Prostate gland (tissue), 2 donors: ENCODE data around the gene SLC10A3. TPM values are rescaled to one million over a fixed set of nuclear protein-coding genes. Genes with fewer than 3 reads are reported as not detected.

ENCODE experiments used
- DNase-seq: peaks from one replicate; pipeline ENCODE4 v3.0.0-alpha.2; 2019; ENCODE audit warnings: low spot score
- H3K27ac ChIP-seq, 2 donors: fragments of 200-600 bp; sonication (generic); 2 replicates each; pipeline ENCODE4 v1.5.1; 2017 to 2019
- H3K27me3 ChIP-seq: fragments of 200-600 bp; sonication (generic); replicated peaks from 2 replicates; pipeline ENCODE4 v1.5.1; 2019; ENCODE audit not compliant: insufficient read depth
- H3K36me3 ChIP-seq, 2 donors: fragments of 200-600 bp; sonication (generic); 1 replicate in 1 of 2; 2 replicates in 1 of 2; pipeline versions ENCODE4 v1.5.1 to v1.8.1; 2017 to 2019
- H3K4me1 ChIP-seq: fragments of 200-600 bp; sonication (generic); replicated peaks from 2 replicates; pipeline ENCODE4 v1.5.1; 2019
- H3K4me3 ChIP-seq, 2 donors: fragments of 200-600 bp; sonication (generic); 2 replicates each; pipeline ENCODE4 v1.5.1; 2017 to 2019
- H3K9me3 ChIP-seq: fragments of 200-600 bp; sonication (generic); 2 replicates; pipeline ENCODE4 v1.5.1; 2017
- CTCF ChIP-seq, 4 experiments: fragments of 200-600 bp in 2 of 4; fragments of 450-650 bp in 2 of 4; sonication (generic) in 2 of 4; IDR thresholded peaks; 1 replicate in 3 of 4; 2 replicates in 1 of 4; pipeline ENCODE4 v1.5.1; 2016 to 2019; ENCODE audit warnings: antibody characterized with exemption in 4 of 4, mild to moderate bottlenecking in 2 of 4, moderate library complexity in 2 of 4
- POLR2A ChIP-seq: fragments of 450-650 bp; IDR thresholded peaks from one replicate; pipeline ENCODE4 v1.6.1; 2016; ENCODE audit warnings: antibody characterized with exemption, mild to moderate bottlenecking
- POLR2AphosphoS5 ChIP-seq: sonication (generic); formaldehyde crosslinking; IDR thresholded peaks from one replicate; pipeline ENCODE4 v1.6.1; 2017; ENCODE audit warnings: antibody characterized with exemption
- WGBS: methylation state at CpG from one replicate; pipeline ENCODE4 v1.1.5; 2018; 5-methylcytosine and 5-hydroxymethylcytosine counted together
- intact Hi-C: fragments of 100-400 bp; cut with DNase I; formaldehyde crosslinking; loops from one replicate; pipeline ENCODE4 v1.14.2; 2022
- total RNA-seq, 2 donors: library from RNA; depleted of rRNA; stranded (reverse); fragments of >200 nt; gene quantifications; one replicate each; pipeline ENCODE4 v1.1.0, GENCODE V29; 2016

SLC10A3 gene
- total RNA-seq, 2 donors from 2014 or later, result 28.0 to 45.6 TPM

GRCh38 chrX:154466036-154466435 lies 24.4 kb downstream of the SLC10A3 start:
- H3K27me3 ChIP-seq, result no peaks in the 10 kb centered on the region
- H3K4me3 ChIP-seq, result no peak overlapping the region
- no peaks in the 10 kb centered on the region for H3K36me3 ChIP-seq
- H3K9me3 ChIP-seq, result no peaks in the 10 kb centered on the region
- 93% methylated on average over 6 of the region's 32 CpGs for WGBS
- DNase-seq, result no peak
- intact Hi-C loops, result no loop called here
- no peaks in the 10 kb centered on the region for H3K4me1 ChIP-seq
- no peak overlapping the region for H3K27ac ChIP-seq
- TF ChIP-seq POLR2AphosphoS5 (no peak), POLR2A (no peak), CTCF (IDR thresholded peaks at IDR 0.05) (no peak)

- WGBS, result 100% methylated on average over 1 of the region's 14 CpGs
- Histone ChIP-seq H3K4me3 (no peak overlapping the region), H3K27me3 (no peaks in the 10 kb centered on the region), H3K36me3 (no peaks in the 10 kb centered on the region), H3K27ac (no peak overlapping the region), H3K4me1 (no peaks in the 10 kb centered on the region), H3K9me3 (no peaks in the 10 kb centered on the region)
- intact Hi-C loops, result no loop called here
- no peak for DNase-seq
- no peak for TF ChIP-seq POLR2A
- no peak for TF ChIP-seq POLR2AphosphoS5
- no peak for TF ChIP-seq CTCF (IDR thresholded peaks at IDR 0.05)
Observed at GRCh38 chrX:154465601-154466000, 24.8 kb downstream of the SLC10A3 start.

DNA sequence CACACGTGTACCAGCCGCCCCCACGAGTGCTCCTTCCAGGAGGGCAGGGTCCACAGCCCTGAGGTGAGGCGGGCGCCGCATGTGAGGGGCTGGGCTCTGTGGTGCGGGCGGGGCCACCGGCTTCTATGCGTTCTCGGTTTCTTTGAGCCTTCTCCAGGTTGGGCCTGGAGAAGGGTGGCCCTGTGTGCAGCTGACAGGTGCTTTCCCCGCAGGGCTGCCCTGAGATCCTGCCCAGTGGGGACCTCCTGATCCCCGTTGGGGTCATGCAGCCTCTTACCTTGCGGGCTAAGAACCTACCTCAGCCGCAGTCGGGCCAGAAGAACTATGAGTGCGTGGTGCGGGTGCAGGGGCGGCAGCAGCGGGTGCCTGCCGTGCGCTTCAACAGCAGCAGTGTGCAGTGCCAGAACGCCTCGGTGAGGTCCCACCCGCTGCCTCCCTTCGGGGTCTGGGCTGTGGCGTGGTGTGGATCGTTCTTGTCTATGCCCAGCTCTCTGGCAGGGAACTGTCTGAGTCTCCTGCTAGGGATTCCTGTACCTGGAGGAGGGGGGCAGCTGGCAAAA lies 25.5 kb downstream of the SLC10A3 start:
- Histone ChIP-seq H3K36me3 (no peaks in the 10 kb centered on the region), H3K27me3 (no peaks in the 10 kb centered on the region), H3K4me1 (no peaks in the 10 kb centered on the region), H3K27ac (no peak overlapping the region), H3K9me3 (no peaks in the 10 kb centered on the region), H3K4me3 (no peak overlapping the region)
- intact Hi-C loops, result no loop called here
- WGBS, result 95% methylated on average over 9 of the region's 28 CpGs
- DNase-seq, result no peak
- TF ChIP-seq POLR2AphosphoS5, result no peak
- TF ChIP-seq POLR2A, result no peak
- TF ChIP-seq CTCF (IDR thresholded peaks at IDR 0.05), result no peak

- 86% methylated on average over 10 of the region's 36 CpGs for WGBS
- intact Hi-C loops, result no loop called here
- peaks cover 3% of the 10 kb centered on the region for H3K4me1 ChIP-seq
- no peaks in the 10 kb centered on the region for H3K27me3 ChIP-seq
- H3K4me3 ChIP-seq, result no peak overlapping the region
- TF ChIP-seq POLR2AphosphoS5, result no peak
- no peak for TF ChIP-seq POLR2A
- TF ChIP-seq CTCF (IDR thresholded peaks at IDR 0.05), result no peak
- no peaks in the 10 kb centered on the region for H3K36me3 ChIP-seq
- no peak overlapping the region for H3K27ac ChIP-seq
- H3K9me3 ChIP-seq, result no peaks in the 10 kb centered on the region
- no peak for DNase-seq
Observed at GRCh38 chrX:154463611-154464220, 26.7 kb downstream of the SLC10A3 start.

DNA sequence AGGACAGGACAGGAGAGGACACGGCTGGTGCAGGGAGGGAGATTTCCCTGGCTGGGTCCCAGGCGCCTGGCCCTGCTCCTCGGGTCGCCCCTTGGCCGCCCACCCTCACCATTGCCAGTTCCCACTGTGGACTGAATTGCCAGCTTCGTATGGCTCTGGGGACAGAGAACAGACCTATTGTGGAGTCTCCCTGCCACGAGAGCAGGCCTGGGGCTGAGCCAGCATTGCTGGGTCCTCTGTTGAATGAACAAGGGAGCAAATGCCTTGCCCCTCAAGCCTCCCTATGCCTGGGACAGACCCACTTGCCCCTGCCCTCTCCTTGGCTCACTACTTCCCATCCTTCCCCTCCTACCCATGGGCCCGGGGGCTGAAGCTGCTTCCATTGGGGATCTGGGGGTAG lies 28.0 kb downstream of the SLC10A3 start:
- intact Hi-C loops, result no loop called here
- peaks cover 3% of the 10 kb centered on the region for H3K4me1 ChIP-seq
- H3K27me3 ChIP-seq, result no peaks in the 10 kb centered on the region
- H3K27ac ChIP-seq, result no peak overlapping the region
- no peaks in the 10 kb centered on the region for H3K9me3 ChIP-seq
- no peak for DNase-seq
- TF ChIP-seq POLR2AphosphoS5, result no peak
- no peak for TF ChIP-seq POLR2A
- no peak for TF ChIP-seq CTCF (IDR thresholded peaks at IDR 0.05)
- H3K36me3 ChIP-seq, result no peaks in the 10 kb centered on the region
- H3K4me3 ChIP-seq, result no peak overlapping the region
- WGBS, result 54% methylated on average over 2 of the region's 8 CpGs
